Liver (tissue), 3 donors: ENCODE results near the gene MMD.

Experiments used
- GABPA ChIP-seq, 2 donors: IDR thresholded peaks in 1 of 2; conservative IDR thresholded peaks in 1 of 2; 2 replicates each; pipeline ENCODE4 v1.6.1; 2016; ENCODE audit warnings: antibody characterized with exemption in 2 of 2, mild to moderate bottlenecking in 1 of 2, moderate library complexity in 1 of 2
- JUND ChIP-seq, 2 donors: IDR thresholded peaks; 2 replicates each; pipeline ENCODE4 v1.6.1; 2016; ENCODE audit warnings: antibody characterized with exemption in 2 of 2
- MAX ChIP-seq: IDR thresholded peaks from 2 replicates; pipeline ENCODE4 v1.6.1; 2016; ENCODE audit warnings: antibody characterized with exemption
- REST ChIP-seq: IDR thresholded peaks from 2 replicates; pipeline ENCODE4 v1.6.1; 2016; ENCODE audit warnings: antibody characterized with exemption, mild to moderate bottlenecking
- TAF1 ChIP-seq: conservative IDR thresholded peaks from 2 replicates; pipeline ENCODE4 v1.6.1; 2016; ENCODE audit warnings: antibody characterized with exemption, mild to moderate bottlenecking
- TF ChIP-seq, protein P1 (sequence below): fragments of 150-350 bp; IDR thresholded peaks from 2 replicates; pipeline ENCODE4 v1.5.1; 2017; ENCODE audit warnings: improper control_type of control experiment, low read depth, low read length; ENCODE audit not compliant: missing input control
- donor health status: healthy.
- donor health status: healthy.

DNA sequence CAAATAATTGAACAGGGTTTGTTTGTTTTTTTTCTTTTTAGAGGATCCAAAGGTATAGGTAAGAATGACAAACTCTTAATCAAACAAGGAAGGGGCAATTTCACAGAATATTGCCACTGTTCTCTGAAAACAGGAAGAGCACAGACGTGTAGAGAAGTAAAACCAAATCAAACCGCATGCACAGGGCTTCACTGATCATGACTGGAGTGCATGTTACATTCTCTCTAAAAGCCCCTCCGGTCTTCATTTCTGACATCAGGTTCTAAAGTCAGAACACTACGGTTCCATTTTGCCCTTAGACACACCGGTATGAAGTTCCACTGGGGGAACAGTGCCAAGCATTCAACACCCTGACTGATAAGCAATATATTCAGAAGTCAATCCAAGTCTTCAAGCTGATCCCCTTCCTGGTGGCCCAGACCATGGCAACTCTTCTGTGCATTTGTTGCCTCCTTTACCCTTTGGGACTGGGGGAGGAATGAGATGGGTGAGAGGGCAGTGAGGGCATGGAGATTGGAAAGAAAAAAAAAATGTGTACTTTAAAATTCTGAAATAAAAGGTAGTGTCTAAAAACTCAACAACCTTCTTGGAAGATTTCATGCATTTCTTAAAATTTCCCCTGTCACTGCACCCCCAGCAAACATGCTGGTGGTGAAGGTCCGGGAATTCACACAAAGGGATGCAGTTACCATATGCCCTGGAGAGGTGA lies 1.4 kb downstream of the MMD start:
- TF ChIP-seq GABPA (IDR thresholded peaks at IDR 0.05 in 1 of 2, conservative IDR thresholded peaks at IDR 0.05 in 1 of 2) (no peak), TAF1 (no peak), MAX (no peak), REST (no peak), JUND (IDR thresholded peaks at IDR 0.05) (no peak)
- TF ChIP-seq, protein P1, sequence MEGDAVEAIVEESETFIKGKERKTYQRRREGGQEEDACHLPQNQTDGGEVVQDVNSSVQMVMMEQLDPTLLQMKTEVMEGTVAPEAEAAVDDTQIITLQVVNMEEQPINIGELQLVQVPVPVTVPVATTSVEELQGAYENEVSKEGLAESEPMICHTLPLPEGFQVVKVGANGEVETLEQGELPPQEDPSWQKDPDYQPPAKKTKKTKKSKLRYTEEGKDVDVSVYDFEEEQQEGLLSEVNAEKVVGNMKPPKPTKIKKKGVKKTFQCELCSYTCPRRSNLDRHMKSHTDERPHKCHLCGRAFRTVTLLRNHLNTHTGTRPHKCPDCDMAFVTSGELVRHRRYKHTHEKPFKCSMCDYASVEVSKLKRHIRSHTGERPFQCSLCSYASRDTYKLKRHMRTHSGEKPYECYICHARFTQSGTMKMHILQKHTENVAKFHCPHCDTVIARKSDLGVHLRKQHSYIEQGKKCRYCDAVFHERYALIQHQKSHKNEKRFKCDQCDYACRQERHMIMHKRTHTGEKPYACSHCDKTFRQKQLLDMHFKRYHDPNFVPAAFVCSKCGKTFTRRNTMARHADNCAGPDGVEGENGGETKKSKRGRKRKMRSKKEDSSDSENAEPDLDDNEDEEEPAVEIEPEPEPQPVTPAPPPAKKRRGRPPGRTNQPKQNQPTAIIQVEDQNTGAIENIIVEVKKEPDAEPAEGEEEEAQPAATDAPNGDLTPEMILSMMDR, result no peak
